NT2/D1 (cell line): ENCODE measurements around the gene SLC7A6OS.

Source experiments
- YY1 ChIP-seq: IDR thresholded peaks from 2 replicates; pipeline ENCODE4 v1.6.1; 2011; ENCODE audit not compliant: insufficient read length, insufficient read depth
- ZNF274 ChIP-seq: IDR thresholded peaks from 2 replicates; pipeline ENCODE4 v1.6.1; 2011; ENCODE audit warnings: mild to moderate bottlenecking, low read depth, low read length

DNA sequence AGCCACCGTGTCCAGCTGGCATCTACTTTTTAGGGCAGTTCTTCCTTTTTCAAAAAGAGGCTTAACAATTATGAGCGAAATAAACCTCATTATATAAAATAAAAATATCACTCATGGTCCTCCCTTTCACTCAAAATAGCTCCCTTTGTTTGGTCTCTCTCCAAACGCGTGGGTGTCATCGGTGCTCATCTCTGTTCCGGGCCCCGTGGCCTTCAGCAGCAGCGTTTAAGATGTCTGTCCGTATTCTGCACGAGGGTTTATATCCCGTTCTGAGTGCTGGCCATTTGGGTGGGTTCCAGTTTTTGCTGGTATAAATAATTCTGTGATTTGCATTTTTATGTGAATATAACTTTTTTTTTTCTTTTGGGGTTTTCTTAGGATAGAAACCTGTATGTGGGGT is 33.5 kb upstream of the SLC7A6OS start:
- TF ChIP-seq ZNF274 (no peak), YY1 (no peak)
